HG03558 (cell line): Measurements from ENCODE around the gene SLC66A3.

Experiments
- ATAC-seq: cut with Tn5 transposase; IDR thresholded peaks from one replicate; pipeline ENCODE4 v1.9.1; 2021; ENCODE audit warnings: moderate number of reproducible peaks; ENCODE audit not compliant: unreplicated experiment; ENCODE audit errors: extremely low read depth

SLC66A3 gene

GRCh38 chr2:11155381-11156035 lies at the start of gene SLC66A3:
Gene SLC66A3, plus strand, starts transcription at chr2:11155467. Its CDS starts 80 bp downstream, at chr2:11155547.
- ATAC-seq, result peak; percentile 72

GRCh38 chr2:11109002-11109401 lies 46.3 kb upstream of the SLC66A3 start:
- no peak for ATAC-seq

GRCh38 chr2:11112870-11113428 lies 42.3 kb upstream of the SLC66A3 start:
- no peak for ATAC-seq

- no peak for ATAC-seq
These were observed 37.5 kb upstream of the SLC66A3 start for GRCh38 chr2:11117776-11118175.

- ATAC-seq, result no peak
These were observed 36.5 kb upstream of the SLC66A3 start for GRCh38 chr2:11118761-11119160.

- ATAC-seq, result no peak
These were observed 34.0 kb upstream of the SLC66A3 start for GRCh38 chr2:11121099-11121822.

GRCh38 chr2:11121823-11122155 lies 33.5 kb upstream of the SLC66A3 start:
- no peak for ATAC-seq

- ATAC-seq, result no peak
These were observed 32.9 kb upstream of the SLC66A3 start for GRCh38 chr2:11122380-11122779.

- no peak for ATAC-seq
These were observed 32.1 kb upstream of the SLC66A3 start for GRCh38 chr2:11123001-11123809.

GRCh38 chr2:11123856-11124759 lies 31.2 kb upstream of the SLC66A3 start:
- ATAC-seq, result no peak

- ATAC-seq, result no peak
These were observed 30.6 kb upstream of the SLC66A3 start for GRCh38 chr2:11124760-11125068.

- no peak for ATAC-seq
These were observed 27.5 kb upstream of the SLC66A3 start for GRCh38 chr2:11127761-11128160.

GRCh38 chr2:11128243-11128951 lies 26.9 kb upstream of the SLC66A3 start:
- ATAC-seq, result no peak

- peak; percentile 67 for ATAC-seq
These were observed 25.4 kb upstream of the SLC66A3 start for GRCh38 chr2:11129598-11130449.

GRCh38 chr2:11131166-11131920 lies 23.9 kb upstream of the SLC66A3 start:
- ATAC-seq, result no peak

GRCh38 chr2:11132036-11132671 lies 23.1 kb upstream of the SLC66A3 start:
- no peak for ATAC-seq

GRCh38 chr2:11133238-11133935 lies 21.9 kb upstream of the SLC66A3 start:
- ATAC-seq, result no peak
